CD8-positive, alpha-beta memory T cell (primary cell): Measurements from ENCODE around the gene CELA3A. TPM values are rescaled to one million over a fixed set of nuclear protein-coding genes. Genes with fewer than 3 reads are reported as not detected.
"Not testable (repeated sequence)": the region's sequence is repeated elsewhere in the genome, so short reads cannot be mapped to it uniquely, and the experiment has no call there.

Experiments
- CTCF ChIA-PET: fragments of 350-600 bp; sonication (Branson Sonifier 250); formaldehyde crosslinking; loops from one replicate; lab custom pipeline; 2021; ENCODE audit warnings: antibody characterized with exemption; lab: Charles Lee
- POLR2A ChIA-PET: fragments of 350-600 bp; sonication (Branson Sonifier 250); formaldehyde crosslinking; loops from one replicate; lab custom pipeline; 2021; ENCODE audit warnings: antibody characterized with exemption; lab: Charles Lee
- DNase-seq, 5 donors: peaks; one replicate each; pipeline versions ENCODE4 v3.0.0 to v3.0.0-alpha.2; 2020 to 2022; ENCODE audit warnings: mixed read lengths in 1 of 5
- H3K27ac ChIP-seq: one replicate; pipeline ENCODE4 v1.7.0; 2013; ENCODE audit warnings: low read depth, mild to moderate bottlenecking, low read length, moderate library complexity
- H3K27me3 ChIP-seq: 2 replicates; pipeline ENCODE4 v1.7.0; 2013; ENCODE audit warnings: low read length, mild to moderate bottlenecking; ENCODE audit not compliant: insufficient read depth, poor library complexity, severe bottlenecking
- H3K36me3 ChIP-seq: 2 replicates; pipeline ENCODE4 v1.7.0; 2013; ENCODE audit warnings: mild to moderate bottlenecking, low read length, moderate library complexity; ENCODE audit not compliant: insufficient read depth
- H3K4me1 ChIP-seq: 2 replicates; pipeline ENCODE4 v1.7.0; 2013; ENCODE audit warnings: mild to moderate bottlenecking, low read length, moderate library complexity; ENCODE audit not compliant: insufficient read depth
- H3K4me3 ChIP-seq: 2 replicates; pipeline ENCODE4 v1.7.0; 2013; ENCODE audit warnings: mild to moderate bottlenecking, low read length
- H3K9me3 ChIP-seq: 2 replicates; pipeline ENCODE4 v1.7.0; 2013; ENCODE audit warnings: mild to moderate bottlenecking, low read length
- H3K27ac Mint-ChIP-seq, 8 donors: one replicate each; pipeline ENCODE4 v1.8.0; 2020 to 2021; ENCODE audit warnings: mixed read lengths in 8 of 8, mild to moderate bottlenecking in 6 of 8, inconsistent platforms in 3 of 8, moderate library complexity in 3 of 8
- H3K27me3 Mint-ChIP-seq, 2 donors: one replicate each; pipeline ENCODE4 v1.8.0; 2020 to 2021; ENCODE audit warnings: mixed read lengths in 2 of 2, mild to moderate bottlenecking in 1 of 2, moderate library complexity in 1 of 2
- H3K36me3 Mint-ChIP-seq, 3 donors: one replicate each; pipeline ENCODE4 v1.8.0; 2020 to 2021; ENCODE audit warnings: mixed read lengths in 3 of 3, inconsistent platforms in 1 of 3, mild to moderate bottlenecking in 1 of 3
- H3K4me1 Mint-ChIP-seq, 3 donors: one replicate each; pipeline ENCODE4 v1.8.0; 2020 to 2021; ENCODE audit warnings: mixed read lengths in 3 of 3, inconsistent platforms in 1 of 3, mild to moderate bottlenecking in 1 of 3
- H3K4me3 Mint-ChIP-seq, 7 donors: one replicate each; pipeline ENCODE4 v1.8.0; 2020 to 2021; ENCODE audit warnings: mixed read lengths in 7 of 7, mild to moderate bottlenecking in 6 of 7, moderate library complexity in 4 of 7, inconsistent platforms in 2 of 7
- H3K9me3 Mint-ChIP-seq, 5 donors: one replicate each; pipeline ENCODE4 v1.8.0; 2020 to 2022; ENCODE audit warnings: mixed read lengths in 5 of 5, mild to moderate bottlenecking in 3 of 5, moderate library complexity in 2 of 5, inconsistent platforms in 1 of 5
- polyA plus RNA-seq: library from polyadenylated mRNA; unstranded; fragments of 300-500 nt; fragmentation: Illumina TruSeq; gene quantifications from one replicate; pipeline ENCODE4 v1.2.3, GENCODE V29; 2021
- total RNA-seq, 2 experiments: library from RNA; stranded (reverse); gene quantifications; one replicate each; pipeline ENCODE4 v1.2.3, GENCODE V29; 2021

The CELA3A gene
- total and polyA plus RNA-seq, 3 experiments from 2014 or later = not detected

DNA sequence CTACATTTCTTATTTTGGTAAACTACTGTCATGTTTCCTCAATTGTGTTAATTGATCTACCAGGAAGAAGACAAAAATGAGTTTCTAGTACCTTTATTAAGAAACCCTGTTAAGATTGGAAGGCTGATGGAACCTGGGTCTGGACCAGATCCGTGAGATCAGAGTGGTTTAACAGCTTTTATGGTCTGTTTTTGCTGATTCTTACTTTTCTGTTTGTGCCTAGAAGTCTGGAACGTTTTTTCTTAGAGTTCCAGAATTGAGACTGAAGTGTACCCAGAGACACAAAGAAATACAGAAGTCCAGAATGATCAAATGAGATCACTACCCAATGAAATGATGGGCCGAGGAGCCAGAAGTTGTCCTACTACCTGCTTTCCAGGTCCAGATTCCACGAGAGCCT lies 28.6 kb downstream of the CELA3A start:
- no peaks in the 10 kb centered on the region for H3K9me3 Mint-ChIP-seq
- H3K27ac ChIP-seq = no peak overlapping the region
- H3K4me1 ChIP-seq = peaks cover 30% of the 10 kb centered on the region
- no peak for DNase-seq
- no peaks in the 10 kb centered on the region for H3K36me3 ChIP-seq
- no peaks in the 10 kb centered on the region for H3K9me3 ChIP-seq
- H3K27ac Mint-ChIP-seq = peak overlapping the region in 2 of 8 donors; percentile 10 to 51
- no peak overlapping the region for H3K4me3 Mint-ChIP-seq
- H3K4me1 Mint-ChIP-seq = peaks cover 22 to 41% (median 39%) of the 10 kb centered on the region in 3 donors
- ChIA-PET CTCF (interaction anchor here (1.4 to 4.2 kb wide), 3 partner anchors 9 to 69 kb away, joined by 3 to 17 read pairs (median 4); no protein-coding TSS in a partner anchor), POLR2A (interaction anchor here (0.6 to 1.4 kb wide), 3 partner anchors 10 to 386 kb away, joined by 3 to 8 read pairs (median 4); no protein-coding TSS in a partner anchor)
- no peak overlapping the region for H3K4me3 ChIP-seq
- H3K27me3 ChIP-seq = no peaks in the 10 kb centered on the region
- peaks cover 0 to 21% (median 2%) of the 10 kb centered on the region in 3 donors for H3K36me3 Mint-ChIP-seq
- H3K27me3 Mint-ChIP-seq = no peaks in the 10 kb centered on the region

DNA sequence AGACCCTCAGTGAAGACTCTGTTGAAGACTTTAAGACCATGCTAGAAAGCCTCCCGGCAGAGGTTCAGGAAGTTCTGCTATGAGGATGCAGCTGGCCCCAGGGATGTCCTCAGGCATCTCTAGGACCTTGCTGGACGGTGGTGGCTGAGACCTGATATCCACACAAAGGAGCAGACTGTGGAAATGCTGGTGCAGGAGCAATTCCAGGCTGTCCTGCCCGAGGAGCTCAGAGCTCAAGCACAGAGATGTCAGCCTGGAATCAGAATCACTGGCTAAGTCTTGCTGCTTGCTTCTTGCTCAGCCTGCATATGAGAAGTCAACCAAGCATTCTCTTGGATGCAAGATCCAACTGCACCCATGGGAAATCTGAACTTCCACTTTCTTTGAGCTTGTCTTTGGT lies 29.0 kb downstream of the CELA3A start:
- CTCF ChIA-PET = interaction anchor here (1.1 to 4.2 kb wide), 3 partner anchors 9 to 69 kb away, joined by 4 to 17 read pairs (median 4); no protein-coding TSS in a partner anchor
- H3K4me1 Mint-ChIP-seq = peaks cover 22 to 41% (median 38%) of the 10 kb centered on the region in 3 donors

DNA sequence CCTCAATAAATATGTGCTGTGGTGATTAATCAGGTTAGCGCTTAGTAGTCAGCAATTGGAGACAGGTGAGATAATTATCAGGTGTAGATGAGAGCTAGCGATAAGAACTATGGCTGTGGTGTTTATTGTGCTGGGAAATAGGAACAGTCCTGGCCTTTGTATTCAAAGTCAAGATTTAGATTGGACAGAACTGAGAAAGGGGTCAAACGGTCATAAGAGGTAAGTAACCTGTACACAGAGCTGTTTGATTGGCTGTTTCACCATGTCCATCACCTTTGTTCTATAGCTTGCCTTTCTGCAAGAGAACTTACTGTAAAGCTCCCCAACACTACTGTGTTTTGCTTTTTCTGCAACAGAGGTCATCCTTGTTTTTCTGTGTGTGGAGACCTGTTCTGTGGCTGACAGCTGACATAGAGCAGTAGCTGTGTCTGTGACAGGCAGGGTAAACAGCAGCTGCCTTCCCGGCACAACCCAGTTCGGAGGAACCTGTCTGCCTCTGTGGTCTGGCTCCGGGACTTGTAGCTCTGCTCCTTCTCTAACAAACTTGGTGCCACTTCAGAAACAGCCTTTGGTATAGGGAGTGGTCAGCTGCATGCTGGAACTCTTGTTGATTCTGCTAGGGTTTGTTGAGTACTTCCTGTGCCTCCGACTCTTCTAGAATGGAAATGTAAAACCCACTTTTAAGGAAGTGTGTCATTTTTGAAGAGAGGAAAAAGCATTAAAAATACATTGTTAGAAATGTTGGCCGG lies 29.9 kb downstream of the CELA3A start:
- Mint-ChIP-seq H3K9me3 (no peaks in the 10 kb centered on the region), H3K36me3 (peaks cover 0 to 13% (median 2%) of the 10 kb centered on the region in 3 donors), H3K4me1 (peaks cover 16 to 33% (median 30%) of the 10 kb centered on the region in 3 donors), H3K27ac (peak overlapping the region in 6 of 8 donors; percentile 5 to 86 (median 34)), H3K4me3 (peak overlapping the region in 3 of 7 donors; percentile 33 to 68 (median 41)), H3K27me3 (no peaks in the 10 kb centered on the region)
- no peaks in the 10 kb centered on the region for H3K36me3 ChIP-seq
- H3K27me3 ChIP-seq = no peaks in the 10 kb centered on the region
- H3K4me3 ChIP-seq = no peak overlapping the region
- H3K4me1 ChIP-seq = peaks cover 25% of the 10 kb centered on the region
- ChIA-PET CTCF (interaction anchor here (1.1 kb wide), 2 partner anchors 9 to 22 kb away, joined by 3 to 4 read pairs; partner anchors contain the start of gene CDC42), POLR2A (interaction anchor here (1.4 kb wide), 2 partner anchors 9 to 21 kb away, joined by 4 to 6 read pairs; partner anchors contain the start of gene CDC42)
- DNase-seq = peak in 1 of 5 donors; percentile 55
- no peaks in the 10 kb centered on the region for H3K9me3 ChIP-seq
- H3K27ac ChIP-seq = no peak overlapping the region

More for the DNA sequence above, 29.0 kb downstream of the CELA3A start:
- Mint-ChIP-seq H3K27me3 (no peaks in the 10 kb centered on the region), H3K4me3 (peak overlapping the region in 1 of 7 donors; percentile 10), H3K27ac (peak overlapping the region in 2 of 8 donors; percentile 10 to 51), H3K36me3 (peaks cover 0 to 18% (median 2%) of the 10 kb centered on the region in 3 donors), H3K9me3 (no peaks in the 10 kb centered on the region)
- no peaks in the 10 kb centered on the region for H3K9me3 ChIP-seq
- H3K4me3 ChIP-seq = no peak overlapping the region
- no peaks in the 10 kb centered on the region for H3K27me3 ChIP-seq
- H3K27ac ChIP-seq = no peak overlapping the region
- POLR2A ChIA-PET = interaction anchor here (0.6 to 1.4 kb wide), 4 partner anchors 10 to 386 kb away, joined by 3 to 8 read pairs (median 5); partner anchors contain the start of gene CDC42
- DNase-seq = no peak
- H3K4me1 ChIP-seq = peaks cover 30% of the 10 kb centered on the region
- no peaks in the 10 kb centered on the region for H3K36me3 ChIP-seq

DNA sequence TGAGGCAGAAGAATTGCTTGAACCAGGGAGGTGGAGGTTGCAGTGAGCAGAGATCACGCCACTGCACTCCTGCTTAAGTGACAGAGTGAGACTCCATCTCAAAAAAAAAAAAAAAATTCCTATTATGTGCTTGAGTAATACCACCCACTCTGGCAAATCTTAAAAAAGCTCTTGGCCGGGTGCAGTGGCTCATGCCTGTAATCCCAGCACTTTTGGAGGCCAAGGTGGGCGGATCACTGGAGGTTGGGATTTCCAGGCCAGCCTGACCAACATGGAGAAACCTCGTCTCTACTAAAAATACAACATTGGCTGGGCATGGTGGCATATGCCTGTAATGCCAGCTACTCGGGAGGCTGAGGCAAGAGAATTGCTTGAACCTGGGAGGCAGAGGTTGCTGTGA lies 33.4 kb downstream of the CELA3A start:
- H3K4me3 Mint-ChIP-seq, H3K4me3 ChIP-seq, POLR2A ChIA-PET, H3K9me3 Mint-ChIP-seq, DNase-seq, H3K27me3 Mint-ChIP-seq, H3K9me3 ChIP-seq, H3K27ac Mint-ChIP-seq, H3K36me3 ChIP-seq, H3K27me3 ChIP-seq, H3K27ac ChIP-seq: not testable (repeated sequence)
- CTCF ChIA-PET = interaction anchor here (1.1 to 3.7 kb wide), 2 partner anchors 10 to 12 kb away, joined by 4 to 9 read pairs; no protein-coding TSS in a partner anchor
- H3K36me3 Mint-ChIP-seq = peaks cover 0 to 10% (median 1%) of the 10 kb centered on the region in 3 donors
- H3K4me1 ChIP-seq = peaks cover 45% of the 10 kb centered on the region
- H3K4me1 Mint-ChIP-seq = peaks cover 24 to 37% (median 36%) of the 10 kb centered on the region in 3 donors

DNA sequence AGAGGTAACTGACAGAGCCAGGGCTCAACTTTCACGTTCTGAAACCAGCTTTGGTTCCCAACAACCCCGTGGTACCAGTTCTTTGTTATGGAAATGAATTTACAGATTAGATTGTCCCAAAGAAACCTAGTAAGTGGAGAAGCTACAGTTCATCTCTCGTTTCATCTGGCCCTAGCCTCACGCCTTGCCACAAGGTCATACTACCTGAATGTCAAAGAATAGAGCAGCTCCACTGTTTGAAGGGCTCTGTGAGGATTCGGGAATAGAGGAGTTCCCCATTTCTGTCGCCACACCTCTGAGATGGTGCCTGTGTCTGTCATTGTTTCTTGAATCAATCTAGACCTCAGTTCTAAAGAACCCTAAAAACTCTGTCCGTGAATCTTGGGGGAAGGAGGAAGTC lies 36.1 kb downstream of the CELA3A start:
- Mint-ChIP-seq H3K4me1 (peaks cover 32 to 40% (median 39%) of the 10 kb centered on the region in 3 donors), H3K4me3 (peak overlapping the region in 3 of 7 donors; percentile 4 to 48 (median 37)), H3K36me3 (peaks cover 0 to 1% (median 0%) of the 10 kb centered on the region in 3 donors), H3K27me3 (no peaks in the 10 kb centered on the region), H3K9me3 (no peaks in the 10 kb centered on the region), H3K27ac (peak overlapping the region; percentile 21 to 99 (median 86))
- no peaks in the 10 kb centered on the region for H3K9me3 ChIP-seq
- no peaks in the 10 kb centered on the region for H3K27me3 ChIP-seq
- POLR2A ChIA-PET = interaction anchor here (1.2 to 5.1 kb wide), 4 partner anchors 11 to 35 kb away, joined by 3 to 90 read pairs (median 38); partner anchors contain the start of gene CDC42
- no peak overlapping the region for H3K4me3 ChIP-seq
- CTCF ChIA-PET = interaction anchor here (1.7 to 5.4 kb wide), 3 partner anchors 10 to 15 kb away, joined by 8 to 58 read pairs (median 12); partner anchors contain the start of gene CDC42
- no peaks in the 10 kb centered on the region for H3K36me3 ChIP-seq
- peaks cover 57% of the 10 kb centered on the region for H3K4me1 ChIP-seq
- no peak overlapping the region for H3K27ac ChIP-seq
- DNase-seq = no peak

DNA sequence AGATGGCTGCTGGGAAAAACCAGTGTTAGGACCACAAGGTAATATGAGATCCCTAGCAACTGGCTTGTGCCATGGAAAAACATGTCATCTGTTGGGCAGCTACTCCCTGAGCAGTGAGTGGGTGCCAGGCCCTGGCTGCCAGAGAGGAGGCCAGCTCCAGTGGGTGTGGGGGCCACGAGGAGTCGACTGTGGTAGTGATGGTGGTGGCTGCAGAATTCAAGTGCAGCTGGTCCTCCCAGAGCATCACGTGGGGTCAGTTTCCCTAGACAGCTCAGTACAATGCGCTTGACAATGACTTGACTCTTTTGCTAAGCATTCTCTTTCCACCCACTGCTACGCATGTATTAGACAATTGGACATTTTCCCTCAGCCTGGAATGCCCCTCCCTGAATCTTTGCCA lies 36.6 kb downstream of the CELA3A start:
- ChIA-PET POLR2A (interaction anchor here (1.2 to 5.1 kb wide), 4 partner anchors 11 to 34 kb away, joined by 3 to 90 read pairs (median 38); partner anchors contain the start of gene CDC42), CTCF (interaction anchor here (1.7 to 5.4 kb wide), 4 partner anchors 10 to 15 kb away, joined by 8 to 58 read pairs (median 27); partner anchors contain the start of gene CDC42)
- no peak for DNase-seq
- H3K9me3 ChIP-seq = no peaks in the 10 kb centered on the region
- no peak overlapping the region for H3K27ac ChIP-seq
- peaks cover 37 to 45% (median 44%) of the 10 kb centered on the region in 3 donors for H3K4me1 Mint-ChIP-seq
- no peaks in the 10 kb centered on the region for H3K27me3 Mint-ChIP-seq
- peaks cover 58% of the 10 kb centered on the region for H3K4me1 ChIP-seq
- H3K27ac Mint-ChIP-seq = peak overlapping the region in 7 of 8 donors; percentile 52 to 99 (median 96)
- peak overlapping the region; percentile 4 to 65 (median 37) for H3K4me3 Mint-ChIP-seq
- H3K36me3 ChIP-seq = no peaks in the 10 kb centered on the region
- H3K27me3 ChIP-seq = no peaks in the 10 kb centered on the region
- no peaks in the 10 kb centered on the region for H3K9me3 Mint-ChIP-seq
- peaks cover 0 to 1% (median 0%) of the 10 kb centered on the region in 3 donors for H3K36me3 Mint-ChIP-seq
- H3K4me3 ChIP-seq = no peak overlapping the region

DNA sequence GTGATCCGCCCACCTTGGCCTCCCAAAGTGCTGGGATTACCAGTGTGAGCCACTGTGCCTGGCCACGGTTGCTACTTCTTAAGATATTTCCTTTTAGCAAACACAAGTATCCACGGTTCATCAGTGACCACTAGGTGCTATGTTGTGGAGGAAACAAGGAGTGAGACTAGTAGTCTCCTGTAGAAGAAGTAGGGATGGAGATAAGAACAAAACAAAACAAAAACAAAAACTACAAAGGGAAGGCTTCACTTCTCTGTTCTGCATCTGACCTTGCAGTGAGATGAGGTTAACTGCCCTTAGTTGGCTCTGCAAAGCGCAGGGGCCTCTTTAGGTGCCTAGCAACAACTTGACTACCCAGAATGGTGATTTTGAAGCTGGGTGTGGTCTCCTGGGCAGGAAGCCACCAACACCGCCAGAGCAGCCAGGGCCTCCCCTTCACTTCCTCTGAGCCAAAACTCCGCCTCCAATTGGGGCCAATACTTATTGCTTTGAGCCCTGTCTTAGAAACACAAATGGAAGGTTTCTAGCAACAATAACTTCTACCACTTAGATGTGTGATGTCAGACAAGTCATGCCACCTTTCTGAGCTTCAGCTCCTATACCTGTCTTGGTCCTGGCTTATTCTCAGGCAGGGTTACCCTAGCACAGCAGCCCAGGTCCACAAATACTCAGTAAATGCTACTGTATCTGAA lies 38.3 kb downstream of the CELA3A start:
- H3K36me3 ChIP-seq = no peaks in the 10 kb centered on the region
- peak overlapping the region; percentile 63 to 85 (median 81) for H3K4me3 Mint-ChIP-seq
- H3K9me3 ChIP-seq = no peaks in the 10 kb centered on the region
- H3K27ac Mint-ChIP-seq = peak overlapping the region; percentile 97 to 99 (median 99)
- no peaks in the 10 kb centered on the region for H3K9me3 Mint-ChIP-seq
- H3K4me1 Mint-ChIP-seq = peaks cover 43 to 57% (median 54%) of the 10 kb centered on the region in 3 donors
- H3K4me1 ChIP-seq = peaks cover 67% of the 10 kb centered on the region
- ChIA-PET POLR2A (interaction anchor here (0.7 to 5.1 kb wide), 7 partner anchors 9 to 66 kb away, joined by 4 to 90 read pairs (median 5); partner anchors contain the start of gene CDC42), CTCF (interaction anchor here (0.7 to 5.4 kb wide), 8 partner anchors 9 to 258 kb away, joined by 3 to 58 read pairs (median 4); partner anchors contain the start of gene CDC42)
- peak overlapping the region; percentile 84 for H3K27ac ChIP-seq
- H3K36me3 Mint-ChIP-seq = peaks cover 0 to 1% (median 0%) of the 10 kb centered on the region in 3 donors
- no peaks in the 10 kb centered on the region for H3K27me3 Mint-ChIP-seq
- DNase-seq = peak; percentile 81 to 97 (median 96)
- H3K27me3 ChIP-seq = no peaks in the 10 kb centered on the region
- peak overlapping the region; percentile 30 for H3K4me3 ChIP-seq
